GM21528 (cell line): ENCODE results near the gene MYZAP.
"Not testable (repeated sequence)": the region's sequence is repeated elsewhere in the genome, so short reads cannot be mapped to it uniquely, and the experiment has no call there.

Experiments used
- ATAC-seq: cut with Tn5 transposase; IDR thresholded peaks from one replicate; pipeline ENCODE4 v1.9.1; 2021; ENCODE audit warnings: mild to moderate bottlenecking, moderate library complexity; ENCODE audit not compliant: unreplicated experiment, low FRiP score

MYZAP gene

DNA sequence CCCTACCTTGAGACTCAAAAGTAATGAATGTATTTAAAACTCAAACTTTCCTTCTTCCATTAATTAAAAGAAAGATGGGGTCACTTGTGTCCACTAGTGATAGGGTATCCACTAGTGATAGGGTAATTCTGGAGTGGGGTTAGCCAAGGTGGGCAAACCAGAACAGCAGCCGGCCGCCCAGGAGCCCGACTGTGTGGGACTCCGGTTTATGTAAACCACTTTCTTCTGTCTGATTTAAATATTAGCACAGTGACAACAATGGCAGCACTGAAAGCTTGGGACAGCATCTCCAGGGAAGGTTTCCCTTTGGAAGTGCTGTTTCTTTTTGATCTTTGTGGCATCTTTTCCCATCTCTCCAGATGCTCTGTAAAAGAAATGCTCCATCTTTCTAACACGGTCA lies 722 bp downstream of the MYZAP start:
- ATAC-seq, result no peak

DNA sequence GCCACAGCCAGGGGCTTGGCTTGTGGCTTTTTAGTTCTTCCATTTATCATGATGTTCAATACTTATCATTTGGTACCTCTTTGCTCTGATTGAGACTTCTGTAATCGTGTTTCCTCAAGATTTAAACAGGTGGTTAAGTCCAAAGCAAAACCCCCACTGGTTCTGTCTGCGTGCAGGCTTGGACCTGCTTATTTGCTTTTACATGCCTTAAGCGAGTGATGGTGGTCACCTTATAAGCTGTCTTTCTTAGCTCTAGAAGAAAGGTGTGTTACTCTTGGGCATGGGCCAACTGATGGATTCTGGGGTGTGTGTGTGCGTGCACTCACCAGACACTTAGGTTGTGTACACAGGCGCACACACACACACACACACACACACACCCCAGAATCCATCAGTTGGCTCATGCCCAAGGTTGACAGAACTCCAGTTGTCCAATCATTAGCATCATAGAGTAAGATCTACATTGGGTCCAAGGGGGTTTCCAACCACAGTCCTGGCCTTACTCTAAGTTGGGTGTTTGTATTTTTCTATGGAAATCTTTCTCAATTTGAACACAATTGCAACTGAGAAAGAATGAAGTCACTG lies 1.2 kb downstream of the MYZAP start:
- ATAC-seq, result no peak

DNA sequence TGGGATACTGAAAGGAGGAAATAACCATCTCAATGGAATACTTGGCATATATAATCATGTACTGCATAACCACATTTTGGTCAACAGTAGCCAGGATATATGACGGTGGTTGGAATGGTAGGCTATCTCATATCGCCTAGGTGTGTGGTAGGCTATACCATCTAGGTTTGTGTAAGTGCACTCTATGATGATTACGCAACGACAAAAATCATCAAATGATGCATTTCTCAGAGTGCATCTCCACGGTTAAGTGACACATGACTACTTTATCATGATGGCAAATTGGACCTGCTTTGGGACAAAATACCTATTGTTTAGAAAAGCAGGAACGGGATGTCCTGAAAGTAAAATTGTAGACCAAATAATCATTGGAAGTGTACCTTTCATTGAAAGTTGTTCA lies 2.8 kb downstream of the MYZAP start:
- ATAC-seq, result no peak

DNA sequence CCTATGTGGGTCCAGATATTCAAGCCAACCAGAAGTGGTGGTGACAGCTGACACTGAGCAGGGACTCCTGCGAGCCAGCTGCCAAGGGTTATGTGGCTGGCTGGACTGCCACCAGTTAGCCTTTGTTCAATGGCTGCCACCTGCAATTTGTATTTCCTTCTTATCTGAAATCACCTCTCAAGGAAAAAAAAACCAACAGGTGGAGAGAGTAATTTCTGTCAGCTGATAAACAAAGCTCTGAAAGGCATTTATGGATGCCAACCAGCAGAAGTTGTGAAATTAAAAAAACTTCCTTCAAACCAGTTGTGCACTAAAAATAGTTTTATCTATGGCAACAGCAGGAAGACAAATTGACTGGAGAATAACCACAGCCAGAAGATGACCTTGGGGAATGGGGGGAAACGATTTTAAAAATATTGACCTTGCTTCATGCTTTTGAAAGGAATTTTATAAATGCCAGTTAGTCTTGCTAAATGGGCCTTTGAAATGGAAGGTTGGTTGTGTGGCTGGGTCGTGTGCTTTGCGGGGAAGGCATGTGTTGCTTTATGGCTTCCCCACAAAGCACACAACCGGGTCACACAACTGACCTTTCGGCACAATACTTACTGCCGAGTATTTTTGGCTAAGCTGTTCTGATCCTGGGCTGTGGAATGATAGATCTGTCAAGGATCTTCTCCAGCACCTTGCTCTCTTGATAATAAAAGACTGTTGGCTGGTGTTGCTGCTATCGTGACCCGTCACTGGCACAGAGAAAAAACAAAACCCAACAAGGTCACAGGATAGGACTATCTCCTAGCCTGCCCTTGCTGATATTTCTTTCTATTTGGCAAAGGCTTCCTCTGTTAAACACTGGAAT lies 3.5 kb downstream of the MYZAP start:
- ATAC-seq, result no peak

DNA sequence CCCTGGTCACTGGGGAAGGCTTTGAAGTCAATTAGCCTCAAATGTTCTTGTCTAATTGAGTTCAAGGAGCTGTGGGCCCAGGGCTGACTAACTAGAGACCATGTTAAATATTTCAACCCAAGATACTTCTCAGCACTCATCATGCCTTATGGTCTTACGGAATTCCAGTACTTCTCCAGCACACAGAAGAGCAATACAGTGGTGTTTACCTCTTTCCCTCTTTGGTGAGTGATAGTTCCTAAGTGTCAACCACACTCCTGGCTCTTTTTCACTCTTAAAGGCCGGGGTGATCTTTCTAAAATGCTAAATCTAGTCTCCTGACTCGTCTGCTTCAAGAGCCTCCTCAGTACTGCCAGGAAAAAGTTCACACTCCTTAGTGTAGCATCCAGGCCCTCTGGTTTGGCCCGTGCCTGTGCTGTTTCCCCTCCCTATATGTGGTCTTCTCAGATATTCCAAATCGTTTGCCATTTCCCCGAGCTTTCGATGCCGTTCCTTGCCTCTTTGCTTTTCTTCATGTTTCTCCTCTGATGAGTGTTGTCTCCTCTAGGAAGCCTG lies 4.7 kb downstream of the MYZAP start:
- ATAC-seq, result no peak

DNA sequence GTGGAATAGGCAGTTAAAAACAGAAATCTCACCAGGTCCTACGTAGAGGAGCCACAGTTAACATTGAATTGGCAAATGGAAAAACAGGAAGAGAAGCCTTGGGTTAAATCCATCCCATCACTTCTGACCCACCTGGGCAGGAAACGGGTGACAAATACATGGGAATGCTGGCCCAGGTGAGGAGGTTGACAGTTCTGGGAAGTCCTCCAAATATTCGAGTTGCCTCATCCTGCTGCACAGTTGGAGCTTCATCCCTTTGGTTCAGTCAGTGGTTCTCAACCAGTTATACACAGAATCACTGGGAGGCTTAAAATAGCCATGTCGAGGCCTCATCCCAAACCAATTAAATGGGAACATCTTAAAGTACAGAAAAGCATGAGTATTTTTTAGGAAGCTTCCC lies 5.3 kb downstream of the MYZAP start:
- no peak for ATAC-seq

DNA sequence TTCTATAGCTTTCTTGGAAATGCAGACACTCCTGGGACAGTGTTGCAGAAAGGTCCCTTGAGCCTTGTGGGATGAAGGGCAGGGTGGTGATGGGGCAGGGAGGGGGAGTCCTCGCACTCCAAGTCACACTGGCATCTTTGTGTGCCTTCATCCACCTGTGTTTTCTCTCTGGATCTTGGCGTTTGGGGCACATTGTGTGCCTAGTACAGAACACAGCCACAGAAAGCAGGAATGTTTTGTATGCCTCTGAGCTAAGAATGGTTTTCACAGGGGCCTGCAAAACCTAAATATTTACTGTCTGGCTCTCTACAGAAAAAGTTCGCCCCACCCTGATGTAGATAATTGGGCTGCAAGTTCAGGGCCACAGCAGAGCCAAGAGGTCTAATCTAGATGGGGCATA lies 5.7 kb downstream of the MYZAP start:
- ATAC-seq, result no peak

DNA sequence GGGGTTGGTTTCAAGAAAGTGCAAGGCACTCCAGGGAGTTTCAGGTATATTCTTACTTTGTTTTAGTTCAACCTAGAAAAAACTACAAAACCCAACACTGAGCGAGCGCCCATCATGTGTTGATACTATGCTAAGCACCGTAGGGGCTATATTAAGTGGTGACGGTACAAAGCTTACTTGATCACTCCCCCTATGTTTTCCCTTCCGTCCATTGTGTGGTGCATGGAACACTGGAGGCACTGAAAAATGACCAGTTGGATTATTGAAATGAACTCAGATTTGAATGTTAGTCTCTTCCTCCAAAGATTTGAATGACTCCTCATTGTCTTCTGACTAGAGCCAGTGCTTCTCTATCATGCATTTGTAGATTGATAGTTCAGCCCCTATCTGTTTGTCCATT lies 6.6 kb downstream of the MYZAP start:
- ATAC-seq, result no peak

DNA sequence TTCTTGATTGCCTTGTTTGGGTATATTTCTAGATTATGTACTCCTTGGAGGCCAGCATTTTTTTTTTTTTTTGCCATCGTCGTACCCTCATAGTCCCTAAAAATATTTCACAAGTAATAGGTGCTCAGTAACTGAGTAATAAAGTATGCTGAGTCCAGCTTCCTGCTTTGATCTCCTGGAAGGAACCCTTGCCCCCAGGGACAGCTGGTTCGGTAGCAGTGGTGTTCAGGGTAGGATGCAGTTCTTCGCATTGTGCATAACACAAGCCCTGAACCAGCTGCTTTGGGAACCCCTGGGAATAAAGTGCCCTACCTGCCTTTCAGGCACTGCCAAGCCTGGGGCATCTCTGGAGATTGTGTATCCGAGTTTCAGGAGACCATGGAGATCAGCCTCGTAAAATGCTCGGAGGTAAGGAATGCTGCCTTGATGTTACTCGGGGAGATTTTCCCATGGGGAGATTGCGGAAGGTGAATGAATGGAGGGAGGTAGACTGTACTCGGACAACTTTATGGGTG lies 7.6 kb downstream of the MYZAP start:
- ATAC-seq, result no peak

DNA sequence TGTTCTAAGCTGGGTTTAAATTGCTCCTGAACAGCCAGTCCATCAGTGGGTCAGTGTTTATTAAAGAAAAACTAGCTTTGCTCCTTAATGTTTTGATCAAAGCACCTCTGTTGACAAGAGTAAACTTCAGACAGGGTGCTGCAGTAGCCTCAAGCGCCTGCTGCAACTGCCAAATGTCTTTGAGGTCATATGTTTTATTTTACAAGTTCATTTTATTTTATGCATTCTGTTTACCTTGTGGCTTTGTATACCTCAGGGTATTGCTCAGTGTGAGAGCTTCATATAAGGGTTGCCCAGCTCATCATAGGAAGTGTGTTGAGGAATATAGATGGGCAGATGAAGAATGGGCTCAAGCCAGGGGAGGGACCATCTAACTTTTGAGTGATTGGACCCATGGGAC lies 8.5 kb downstream of the MYZAP start:
- no peak for ATAC-seq

DNA sequence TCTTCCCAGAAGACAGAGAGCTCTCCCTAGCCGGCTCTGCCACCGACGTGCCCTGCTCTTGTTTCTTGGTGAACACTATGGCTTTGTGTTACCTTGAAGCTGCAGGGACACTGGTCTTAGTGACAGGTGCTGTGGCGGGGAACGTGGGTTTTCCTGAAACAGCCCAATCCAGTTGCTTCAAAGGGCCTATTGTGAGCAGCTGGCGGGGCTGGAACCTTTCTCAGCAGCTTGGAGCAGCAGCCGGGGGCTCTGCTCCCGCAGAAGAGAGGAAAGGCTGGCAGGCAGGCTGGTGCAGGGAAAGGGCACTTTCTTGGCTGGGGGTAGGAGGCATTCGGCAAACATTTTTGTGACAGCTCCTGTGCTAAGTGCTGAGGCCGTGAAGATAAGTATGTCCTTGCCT lies 12.8 kb downstream of the MYZAP start:
- no peak for ATAC-seq

DNA sequence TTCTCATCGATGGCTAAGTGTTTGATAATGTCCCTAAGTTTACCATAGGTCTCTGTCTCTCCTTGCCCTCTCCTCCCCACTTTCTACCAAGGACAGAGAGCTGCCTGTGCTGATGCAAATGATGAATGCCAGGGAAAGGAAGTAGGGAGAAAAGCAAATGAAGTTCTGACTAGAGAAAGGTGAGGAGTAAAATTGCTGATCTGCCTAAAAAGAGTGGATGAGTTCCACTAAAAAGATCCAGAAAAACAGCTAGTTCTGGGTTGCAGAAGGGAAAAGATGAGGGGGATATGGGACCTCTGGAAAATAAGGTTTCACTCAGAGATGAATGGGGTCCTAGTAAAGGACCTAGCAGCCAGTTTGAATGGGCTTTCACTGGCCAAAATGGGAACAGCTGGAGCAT lies 13.8 kb downstream of the MYZAP start:
- ATAC-seq, result no peak

DNA sequence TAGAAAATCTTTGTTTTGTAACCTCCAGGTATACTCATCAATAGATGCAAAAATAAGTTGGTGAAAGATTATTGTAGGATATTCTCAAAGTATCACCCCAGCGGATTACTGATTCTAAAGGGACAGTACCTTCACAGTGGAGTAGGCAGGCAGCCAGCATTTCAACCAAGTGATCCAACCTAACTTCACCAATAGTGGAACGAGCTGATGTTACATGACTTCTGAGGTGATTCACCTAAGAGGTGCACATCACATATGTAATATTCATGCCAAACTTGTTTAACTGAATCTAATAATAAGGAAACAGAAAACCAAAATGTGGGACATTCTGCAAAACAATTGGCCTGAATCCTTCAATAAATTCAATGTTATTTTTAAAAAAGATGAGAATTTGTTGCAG lies 14.3 kb downstream of the MYZAP start:
- ATAC-seq, result no peak

DNA sequence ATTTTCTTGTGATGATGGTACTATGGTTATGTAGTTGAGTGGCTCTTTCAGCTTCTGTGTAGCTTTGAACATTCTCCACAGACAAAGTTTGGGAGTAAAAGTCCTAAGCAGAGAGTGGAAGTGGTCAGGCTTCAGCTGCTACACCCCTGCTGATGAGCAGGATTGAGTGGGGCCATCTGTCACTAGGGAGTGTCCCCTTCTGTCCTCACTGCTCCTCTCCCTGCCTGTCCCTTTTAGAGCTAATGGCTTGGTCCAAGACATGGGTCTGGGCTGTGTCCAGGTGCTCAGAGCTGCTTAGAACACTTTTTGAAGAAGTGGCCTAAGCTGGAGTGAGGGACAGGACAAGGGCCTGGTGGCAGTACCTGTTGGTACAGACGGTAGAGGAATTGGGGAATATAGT lies 15.1 kb downstream of the MYZAP start:
- no peak for ATAC-seq

DNA sequence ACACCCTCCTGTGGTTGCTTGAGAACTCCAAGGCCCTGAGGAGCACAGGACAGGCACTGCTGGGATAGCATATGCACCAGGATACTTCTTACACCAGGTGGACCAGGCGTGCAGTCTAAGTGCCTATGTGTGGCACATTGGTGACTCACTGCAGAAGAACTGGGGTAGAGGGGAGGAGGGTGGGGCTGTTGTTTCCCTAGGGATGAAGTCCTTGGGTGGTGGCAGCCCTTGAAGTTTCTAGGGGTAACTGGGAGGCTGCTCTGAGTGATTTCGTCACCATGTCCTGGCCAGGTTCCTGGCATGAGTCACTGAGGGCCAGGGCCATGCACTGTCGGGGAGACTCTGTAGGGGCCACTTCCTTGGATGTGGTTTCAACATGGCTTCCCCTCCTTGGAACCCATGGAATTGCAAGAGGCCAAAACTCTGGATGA lies 15.9 kb downstream of the MYZAP start:
- no peak for ATAC-seq

DNA sequence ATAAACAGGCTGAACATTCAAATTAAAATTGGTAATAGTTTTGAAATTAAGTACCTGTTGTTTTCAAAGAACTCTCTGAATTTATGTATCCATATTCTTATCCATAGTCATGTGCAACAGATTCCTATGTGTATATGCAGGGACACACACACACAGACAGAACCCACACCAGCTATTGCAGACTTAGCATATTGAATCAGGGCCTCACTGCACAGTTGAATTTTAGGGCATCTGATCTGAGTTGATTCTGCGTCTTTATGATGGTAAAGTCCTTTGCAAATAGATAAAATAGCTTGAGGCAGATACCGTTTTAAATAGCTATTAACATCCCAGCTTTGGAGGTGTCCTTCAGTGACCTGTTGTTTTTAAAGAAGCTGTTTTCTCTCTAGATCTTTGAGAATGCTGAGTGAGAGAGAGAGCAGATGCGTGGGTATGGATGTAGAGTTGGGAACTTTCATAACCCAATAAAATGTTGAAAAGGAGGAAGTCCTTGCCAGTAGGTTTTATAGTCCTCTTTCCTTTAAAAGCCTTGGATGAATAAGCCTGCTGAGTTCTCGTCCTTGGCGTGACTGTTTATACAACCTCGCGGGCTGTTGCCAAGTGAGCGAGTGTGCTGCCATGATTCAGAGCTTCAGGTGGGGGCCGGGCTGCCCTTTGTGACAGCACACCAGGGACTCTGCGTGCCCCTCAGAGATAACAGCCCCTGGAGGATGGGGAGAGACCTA lies 18.3 kb downstream of the MYZAP start:
- no peak for ATAC-seq

DNA sequence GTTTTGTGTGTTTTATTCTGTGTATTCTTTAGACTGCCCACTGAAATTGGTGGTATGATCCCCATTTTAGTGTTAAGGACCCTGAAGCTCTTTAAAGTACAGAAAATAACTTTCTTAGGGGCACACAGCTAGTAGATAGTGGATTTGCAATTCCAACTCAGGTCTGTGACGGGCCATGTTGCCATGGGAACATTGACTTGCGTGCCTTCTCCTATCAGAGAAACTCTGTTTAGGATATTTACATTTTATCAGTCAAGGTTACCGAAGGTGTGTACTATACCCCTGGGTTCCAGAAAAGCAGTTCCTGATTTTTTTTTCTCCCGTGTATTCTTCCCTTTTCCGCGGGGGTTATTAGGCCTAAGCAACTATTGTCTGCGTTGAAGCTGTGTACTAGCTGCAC lies 19.4 kb downstream of the MYZAP start:
- no peak for ATAC-seq

DNA sequence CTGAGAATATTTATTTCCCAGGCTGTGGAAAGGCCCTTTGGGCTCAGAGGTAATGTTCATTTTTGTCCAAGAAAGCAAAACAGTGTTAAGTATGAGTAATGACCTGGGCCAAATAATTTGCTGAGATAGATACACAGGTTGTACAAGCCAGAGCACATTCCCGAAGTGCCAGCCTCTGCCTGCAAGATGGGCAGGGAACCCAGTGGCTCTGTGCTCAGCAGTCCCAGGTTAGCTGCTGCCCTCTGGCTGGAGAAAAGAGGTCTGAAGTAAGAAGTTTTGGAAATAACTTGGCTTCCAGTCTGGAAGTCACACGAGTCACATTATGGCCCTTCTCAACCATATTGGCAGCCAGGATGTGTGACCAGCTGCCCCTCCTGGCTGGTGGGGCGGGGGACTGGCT lies 20.2 kb downstream of the MYZAP start:
- no peak for ATAC-seq

DNA sequence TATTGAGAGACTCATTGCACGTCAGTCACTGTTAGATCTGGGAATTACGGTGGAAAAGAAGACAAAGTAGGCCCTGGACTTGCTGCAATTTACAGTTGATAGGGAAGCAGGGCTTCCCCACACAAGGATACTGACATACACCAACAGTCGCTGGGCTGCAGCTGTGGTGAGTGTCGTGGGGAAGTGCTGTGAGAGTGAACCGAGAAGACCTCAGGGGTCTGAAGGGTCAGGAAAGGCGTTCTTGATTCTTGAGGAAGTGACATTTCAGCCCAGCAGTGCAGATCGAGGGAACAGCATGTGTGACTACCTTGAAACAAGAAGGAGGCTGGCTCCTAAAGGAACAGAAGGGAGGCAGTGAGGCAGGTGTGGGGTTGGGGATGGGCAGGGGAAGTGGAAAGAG lies 22.5 kb downstream of the MYZAP start:
- ATAC-seq, result no peak

DNA sequence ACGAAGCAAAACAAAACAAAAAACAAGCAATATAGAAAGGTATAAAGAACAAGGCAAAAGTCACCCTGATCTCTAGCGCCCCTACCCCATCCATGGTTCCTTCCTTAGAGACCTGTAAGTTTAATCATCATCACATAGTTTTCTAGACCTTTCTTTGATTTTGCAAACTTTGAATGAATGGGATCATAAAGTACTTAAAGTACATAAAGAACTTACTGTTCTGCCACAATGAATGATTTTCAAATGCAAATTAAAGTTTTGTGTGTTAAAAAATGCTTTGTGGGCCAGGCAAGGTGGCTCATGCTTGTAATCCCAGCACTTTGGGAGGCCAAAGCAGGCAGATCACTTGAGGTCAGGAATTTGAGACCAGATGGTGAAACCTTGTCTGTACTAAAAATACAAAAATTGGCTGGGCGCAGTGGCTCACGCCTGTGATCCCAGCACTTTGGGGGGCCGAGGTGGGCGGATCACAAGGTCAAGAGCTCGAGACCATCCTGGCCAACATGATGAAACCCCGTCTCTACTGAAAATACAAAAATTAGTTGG lies 24.3 kb downstream of the MYZAP start:
- not testable (repeated sequence) for ATAC-seq

DNA sequence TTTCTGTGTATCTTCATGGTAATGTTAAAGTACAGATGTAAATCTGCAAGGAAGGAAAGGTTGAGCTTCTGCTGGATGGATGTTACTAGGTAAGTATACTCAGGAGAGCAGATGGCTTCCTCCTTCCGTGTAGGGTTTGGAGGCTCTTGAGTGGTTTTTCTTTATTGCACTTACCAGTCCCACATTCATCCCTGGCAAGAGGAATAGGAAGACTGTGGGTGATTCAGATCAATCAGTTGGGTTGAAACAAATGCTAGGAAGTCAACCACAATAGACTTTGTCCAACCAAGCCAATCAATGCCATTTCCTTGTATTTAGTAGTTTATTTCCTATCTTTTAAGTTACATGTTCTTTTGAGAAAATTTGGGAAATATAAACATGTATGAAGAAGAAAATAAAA lies 26.6 kb downstream of the MYZAP start:
- no peak for ATAC-seq
